Trophoblast cell (in vitro differentiated cells and primary cell): Measurements from ENCODE around the gene GHRH.

Source experiments
- DNase-seq, 2 donors: peaks; one replicate each; pipeline ENCODE4 v3.0.0-alpha.2; 2016
- H2AFZ ChIP-seq: 2 replicates; pipeline ENCODE4 v1.6.1; 2013; ENCODE audit warnings: low read length, moderate library complexity, mild to moderate bottlenecking; ENCODE audit not compliant: insufficient read depth, poor library complexity
- H2AK5ac ChIP-seq: 2 replicates; pipeline ENCODE4 v1.6.1; 2013; ENCODE audit warnings: mild to moderate bottlenecking, low read length
- H2BK120ac ChIP-seq: 2 replicates; pipeline ENCODE4 v1.6.1; 2013; ENCODE audit warnings: low read length, mild to moderate bottlenecking, moderate library complexity; ENCODE audit not compliant: insufficient read depth, poor library complexity
- H2BK12ac ChIP-seq: 2 replicates; pipeline ENCODE4 v1.6.1; 2013; ENCODE audit warnings: mild to moderate bottlenecking, low read length, moderate library complexity
- H2BK5ac ChIP-seq: 2 replicates; pipeline ENCODE4 v1.6.1; 2013; ENCODE audit warnings: low read length, low read depth, moderate library complexity, mild to moderate bottlenecking; ENCODE audit not compliant: poor library complexity
- H3K14ac ChIP-seq: 2 replicates; pipeline ENCODE4 v1.6.1; 2013; ENCODE audit warnings: mild to moderate bottlenecking, low read length
- H3K18ac ChIP-seq: 2 replicates; pipeline ENCODE4 v1.6.1; 2013; ENCODE audit warnings: mild to moderate bottlenecking, low read length
- H3K23ac ChIP-seq: 2 replicates; pipeline ENCODE4 v1.6.1; 2013; ENCODE audit warnings: low read length
- H3K27ac ChIP-seq: 2 replicates; pipeline ENCODE4 v1.5.1; 2013; ENCODE audit warnings: low read depth, mild to moderate bottlenecking, inconsistent platforms, low read length, moderate library complexity
- H3K27me3 ChIP-seq: 2 replicates; pipeline ENCODE4 v1.6.1; 2013; ENCODE audit warnings: inconsistent platforms, mild to moderate bottlenecking, low read length, moderate library complexity; ENCODE audit not compliant: insufficient read depth
- H3K36me3 ChIP-seq, 2 experiments: 1 replicate in 1 of 2; 2 replicates in 1 of 2; pipeline ENCODE4 v1.6.1; 2013; ENCODE audit warnings: low read length in 2 of 2, mild to moderate bottlenecking in 2 of 2, moderate library complexity in 1 of 2; ENCODE audit not compliant: insufficient read depth in 2 of 2, control insufficient read depth in 1 of 2
- H3K4ac ChIP-seq: 2 replicates; pipeline ENCODE4 v1.6.1; 2013; ENCODE audit warnings: low read depth, mild to moderate bottlenecking, low read length, moderate library complexity
- H3K4me1 ChIP-seq, 2 experiments: 1 replicate in 1 of 2; 2 replicates in 1 of 2; pipeline ENCODE4 v1.6.1; 2013; ENCODE audit warnings: low read length in 2 of 2, mild to moderate bottlenecking in 2 of 2, moderate library complexity in 1 of 2; ENCODE audit not compliant: insufficient read depth in 2 of 2, control insufficient read depth in 1 of 2
- H3K4me2 ChIP-seq: 2 replicates; pipeline ENCODE4 v1.6.1; 2013; ENCODE audit warnings: inconsistent platforms, mild to moderate bottlenecking, low read length, moderate library complexity
- H3K4me3 ChIP-seq: 2 replicates; pipeline ENCODE4 v1.5.1; 2013; ENCODE audit warnings: mild to moderate bottlenecking, low read depth, low read length, inconsistent platforms
- H3K79me1 ChIP-seq: one replicate; pipeline ENCODE4 v1.6.1; 2013; ENCODE audit warnings: low read length
- H3K79me2 ChIP-seq: 2 replicates; pipeline ENCODE4 v1.6.1; 2013; ENCODE audit warnings: low read length, mild to moderate bottlenecking; ENCODE audit not compliant: control insufficient read depth, insufficient read depth, poor library complexity
- H3K9ac ChIP-seq: 2 replicates; pipeline ENCODE4 v1.6.1; 2013; ENCODE audit warnings: mild to moderate bottlenecking, low read length
- H3K9me3 ChIP-seq: 2 replicates; pipeline ENCODE4 v1.6.1; 2013; ENCODE audit warnings: low read depth, mild to moderate bottlenecking, control low read depth, inconsistent platforms, low read length; ENCODE audit not compliant: insufficient read depth
- H4K12ac ChIP-seq: 2 replicates; pipeline ENCODE4 v1.6.1; 2013; ENCODE audit warnings: low read depth, mild to moderate bottlenecking, low read length, moderate library complexity
- H4K8ac ChIP-seq: 2 replicates; pipeline ENCODE4 v1.6.1; 2013; ENCODE audit warnings: low read depth, mild to moderate bottlenecking, low read length, moderate library complexity
- H4K91ac ChIP-seq: one replicate; pipeline ENCODE4 v1.6.1; 2013; ENCODE audit warnings: low read depth, mild to moderate bottlenecking, low read length, moderate library complexity
- WGBS: extraction: QIAGEN DNeasy Blood & Tissue Kit; methylation state at CpG from one replicate; pipeline ENCODE4 v1.1.7; 2013; ENCODE audit warnings: missing lambda C conversion rate; ENCODE audit not compliant: insufficient read length, insufficient coverage; ENCODE audit errors: extremely low coverage; 5-methylcytosine and 5-hydroxymethylcytosine counted together

Gene GHRH

DNA sequence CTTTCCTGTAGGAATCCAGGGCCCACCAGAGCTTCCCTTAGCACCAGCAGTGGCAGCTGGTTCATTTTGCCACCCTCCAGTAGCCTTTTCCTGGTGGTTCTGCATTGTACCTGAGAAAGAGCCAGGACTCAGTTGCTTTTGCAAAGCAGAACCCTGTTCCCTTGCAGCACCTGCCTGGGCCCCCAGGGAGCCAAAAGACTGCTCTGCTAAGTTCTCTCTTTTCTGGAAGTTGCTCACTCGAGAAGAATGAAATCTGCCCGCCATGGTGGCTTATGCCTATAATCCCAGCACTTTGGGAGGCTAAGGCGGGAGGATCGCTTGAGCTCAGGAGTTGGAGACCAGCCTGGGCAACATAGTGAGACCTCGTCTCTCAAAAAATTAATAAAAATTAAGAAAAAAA lies 24.0 kb downstream of the GHRH start:
- Histone ChIP-seq H3K36me3 (peaks cover 42 to 80% of the 10 kb centered on the region in 2 experiments), H2AK5ac (no peak overlapping the region), H3K79me1 (no peaks in the 10 kb centered on the region), H4K12ac (no peak overlapping the region), H4K91ac (no peak overlapping the region), H3K18ac (no peak overlapping the region), H3K4ac (no peak overlapping the region), H2BK12ac (no peak overlapping the region), H2BK5ac (no peak overlapping the region), H3K23ac (no peak overlapping the region), H3K9me3 (no peaks in the 10 kb centered on the region), H3K4me2 (no peak overlapping the region), H2AFZ (no peak overlapping the region), H3K9ac (no peak overlapping the region), H3K27me3 (no peaks in the 10 kb centered on the region), H4K8ac (no peak overlapping the region), H2BK120ac (no peak overlapping the region), H3K4me3 (no peak overlapping the region), H3K79me2 (no peaks in the 10 kb centered on the region), H3K4me1 (no peaks in the 10 kb centered on the region), H3K14ac (no peak overlapping the region), H3K27ac (no peak overlapping the region)
- DNase-seq = no peak
- WGBS = no CpG with 5 or more reads among the region's 5 CpGs

DNA sequence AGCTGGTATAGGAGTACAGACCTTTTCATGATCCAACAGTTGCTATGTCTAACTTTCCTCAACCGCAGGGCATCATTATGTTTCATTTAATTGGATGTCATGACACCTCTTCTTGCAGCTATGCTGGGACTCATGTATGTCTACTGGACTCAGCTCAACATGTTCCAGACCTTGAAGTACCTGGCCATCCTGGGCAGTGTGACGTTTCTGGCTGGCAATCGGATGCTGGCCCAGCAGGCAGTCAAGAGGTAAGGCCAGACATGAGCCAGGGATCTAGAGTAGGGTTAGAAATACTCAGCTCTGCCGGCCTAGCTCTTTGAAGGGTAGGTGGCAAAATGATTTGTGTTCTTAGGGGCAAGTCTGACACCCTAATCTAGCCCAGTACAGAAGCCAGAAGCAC lies 25.2 kb downstream of the GHRH start:
- Histone ChIP-seq H2AFZ (no peak overlapping the region), H3K27me3 (no peaks in the 10 kb centered on the region), H2BK12ac (no peak overlapping the region), H3K9ac (no peak overlapping the region), H3K4me3 (no peak overlapping the region), H3K9me3 (no peaks in the 10 kb centered on the region), H3K23ac (no peak overlapping the region), H2BK5ac (no peak overlapping the region), H2BK120ac (no peak overlapping the region), H3K4me1 (no peaks in the 10 kb centered on the region), H4K12ac (no peak overlapping the region), H3K79me1 (no peaks in the 10 kb centered on the region), H3K79me2 (no peaks in the 10 kb centered on the region), H4K91ac (no peak overlapping the region), H2AK5ac (no peak overlapping the region), H4K8ac (no peak overlapping the region), H3K18ac (no peak overlapping the region), H3K4me2 (no peak overlapping the region), H3K14ac (no peak overlapping the region), H3K27ac (no peak overlapping the region), H3K36me3 (peaks cover 45 to 81% of the 10 kb centered on the region in 2 experiments), H3K4ac (no peak overlapping the region)
- DNase-seq = no peak
- WGBS = no CpG with 5 or more reads among the region's 4 CpGs

DNA sequence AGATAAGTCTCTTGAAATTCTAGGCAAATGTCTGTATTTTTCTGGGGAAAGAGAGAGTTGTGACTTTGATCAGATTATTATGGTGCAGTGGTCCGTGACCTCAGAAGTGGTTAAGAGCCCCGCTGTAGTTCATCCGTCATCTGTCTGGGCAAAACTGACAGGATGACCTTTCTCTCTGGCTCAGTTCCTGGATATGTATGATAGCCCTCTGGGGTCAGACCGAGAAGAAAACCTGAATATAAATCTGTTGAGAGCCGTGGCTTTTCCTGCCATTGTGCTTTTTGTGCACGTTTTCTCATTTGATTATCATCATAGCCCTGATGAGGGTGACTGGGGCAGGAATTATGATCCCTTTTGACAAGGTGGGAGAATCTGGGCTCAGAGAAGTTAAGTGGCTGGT lies 26.5 kb downstream of the GHRH start:
- Histone ChIP-seq H3K79me1 (no peaks in the 10 kb centered on the region), H3K14ac (no peak overlapping the region), H3K9me3 (no peaks in the 10 kb centered on the region), H4K91ac (no peak overlapping the region), H2BK12ac (no peak overlapping the region), H3K4me3 (no peak overlapping the region), H3K4ac (no peak overlapping the region), H4K8ac (no peak overlapping the region), H3K23ac (no peak overlapping the region), H2AK5ac (no peak overlapping the region), H2BK5ac (no peak overlapping the region), H3K9ac (no peak overlapping the region), H3K18ac (no peak overlapping the region), H3K27me3 (no peaks in the 10 kb centered on the region), H3K27ac (no peak overlapping the region), H2AFZ (no peak overlapping the region), H3K4me2 (no peak overlapping the region), H3K4me1 (peaks cover 0 to 3% of the 10 kb centered on the region in 2 experiments), H3K36me3 (peaks cover 50 to 86% of the 10 kb centered on the region in 2 experiments), H2BK120ac (no peak overlapping the region), H4K12ac (no peak overlapping the region), H3K79me2 (no peaks in the 10 kb centered on the region)
- DNase-seq = no peak
- no CpG with 5 or more reads among the region's 6 CpGs for WGBS

DNA sequence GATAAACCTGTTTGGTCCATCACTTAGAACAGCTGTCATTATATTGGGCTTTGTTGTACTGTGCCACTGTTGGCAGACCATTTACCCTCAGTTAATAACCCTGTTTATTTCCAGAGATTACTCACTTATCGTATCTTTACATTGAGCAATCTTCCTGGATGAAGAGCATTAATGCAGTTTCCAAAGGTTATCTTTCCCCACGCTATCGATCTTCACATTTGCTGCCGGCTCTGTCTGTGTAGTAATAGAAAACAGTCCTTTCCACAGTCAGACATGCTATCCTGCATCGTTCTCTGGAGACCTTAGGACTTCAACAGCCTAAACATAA lies 27.4 kb downstream of the GHRH start:
- peaks cover 50 to 85% of the 10 kb centered on the region in 2 experiments for H3K36me3 ChIP-seq
- no peak overlapping the region for H3K23ac ChIP-seq
- no peak for DNase-seq
- H3K9me3 ChIP-seq = no peaks in the 10 kb centered on the region
- no peak overlapping the region for H4K91ac ChIP-seq
- H2BK5ac ChIP-seq = no peak overlapping the region
- H3K27ac ChIP-seq = no peak overlapping the region
- H2AFZ ChIP-seq = no peak overlapping the region
- no CpG with 5 or more reads among the region's 5 CpGs for WGBS
- H2BK12ac ChIP-seq = no peak overlapping the region
- no peak overlapping the region for H4K8ac ChIP-seq
- H3K4me2 ChIP-seq = no peak overlapping the region
- no peak overlapping the region for H3K18ac ChIP-seq
- no peak overlapping the region for H3K4ac ChIP-seq
- H2BK120ac ChIP-seq = no peak overlapping the region
- H3K27me3 ChIP-seq = no peaks in the 10 kb centered on the region
- peaks cover 0 to 3% of the 10 kb centered on the region in 2 experiments for H3K4me1 ChIP-seq
- H3K79me2 ChIP-seq = no peaks in the 10 kb centered on the region
- no peak overlapping the region for H3K14ac ChIP-seq
- no peaks in the 10 kb centered on the region for H3K79me1 ChIP-seq
- H3K9ac ChIP-seq = no peak overlapping the region
- no peak overlapping the region for H3K4me3 ChIP-seq
- H2AK5ac ChIP-seq = no peak overlapping the region
- H4K12ac ChIP-seq = no peak overlapping the region
